ENCODE results near the gene POU3F1.

Gene POU3F1

GRCh38 chr1:38076038-38076437, 29.4 kb upstream of the POU3F1 start:
- H3K27ac ChIP-seq = no peak overlapping the region
- TF ChIP-seq, protein P1, sequence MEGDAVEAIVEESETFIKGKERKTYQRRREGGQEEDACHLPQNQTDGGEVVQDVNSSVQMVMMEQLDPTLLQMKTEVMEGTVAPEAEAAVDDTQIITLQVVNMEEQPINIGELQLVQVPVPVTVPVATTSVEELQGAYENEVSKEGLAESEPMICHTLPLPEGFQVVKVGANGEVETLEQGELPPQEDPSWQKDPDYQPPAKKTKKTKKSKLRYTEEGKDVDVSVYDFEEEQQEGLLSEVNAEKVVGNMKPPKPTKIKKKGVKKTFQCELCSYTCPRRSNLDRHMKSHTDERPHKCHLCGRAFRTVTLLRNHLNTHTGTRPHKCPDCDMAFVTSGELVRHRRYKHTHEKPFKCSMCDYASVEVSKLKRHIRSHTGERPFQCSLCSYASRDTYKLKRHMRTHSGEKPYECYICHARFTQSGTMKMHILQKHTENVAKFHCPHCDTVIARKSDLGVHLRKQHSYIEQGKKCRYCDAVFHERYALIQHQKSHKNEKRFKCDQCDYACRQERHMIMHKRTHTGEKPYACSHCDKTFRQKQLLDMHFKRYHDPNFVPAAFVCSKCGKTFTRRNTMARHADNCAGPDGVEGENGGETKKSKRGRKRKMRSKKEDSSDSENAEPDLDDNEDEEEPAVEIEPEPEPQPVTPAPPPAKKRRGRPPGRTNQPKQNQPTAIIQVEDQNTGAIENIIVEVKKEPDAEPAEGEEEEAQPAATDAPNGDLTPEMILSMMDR (conservative IDR thresholded peaks at IDR 0.05; ENCODE audit: low read depth) = no peak
- POLR2A ChIA-PET (ENCODE audit: low non-redundant PET) = no interaction called here
- CTCF ChIA-PET = interaction anchor here (0.6 kb wide), 1 partner anchor 759 kb away, joined by 3 read pairs; no protein-coding TSS in a partner anchor
- DNase-seq (ENCODE audit: low spot score) = peak; percentile 22

- ChIA-PET POLR2A (ENCODE audit: low non-redundant PET) (no interaction called here), CTCF (interaction anchor here (0.6 kb wide), 1 partner anchor 27 kb away, joined by 8 read pairs; no protein-coding TSS in a partner anchor)
- no peak for DNase-seq (ENCODE audit: low spot score)
- H3K27ac ChIP-seq = no peak overlapping the region
- TF ChIP-seq, protein P1 (conservative IDR thresholded peaks at IDR 0.05; ENCODE audit: low read depth) = no peak
These were observed 28.6 kb upstream of the POU3F1 start for GRCh38 chr1:38075191-38075590.

- TF ChIP-seq, protein P1 (conservative IDR thresholded peaks at IDR 0.05; ENCODE audit: low read depth) = no peak
- ChIA-PET CTCF (no interaction called here), POLR2A (ENCODE audit: low non-redundant PET) (no interaction called here)
- H3K27ac ChIP-seq = peak overlapping the region; percentile 51
- no peak for DNase-seq (ENCODE audit: low spot score)
These were observed 27.7 kb upstream of the POU3F1 start for GRCh38 chr1:38074302-38074677.

- H3K27ac ChIP-seq = peak overlapping the region; percentile 51
- TF ChIP-seq, protein P1 (conservative IDR thresholded peaks at IDR 0.05; ENCODE audit: low read depth) = no peak
- ChIA-PET POLR2A (ENCODE audit: low non-redundant PET) (no interaction called here), CTCF (no interaction called here)
- DNase-seq (ENCODE audit: low spot score) = no peak
These were observed 27.1 kb upstream of the POU3F1 start for GRCh38 chr1:38073534-38074301.

- POLR2A ChIA-PET (ENCODE audit: low non-redundant PET) = no interaction called here
- H3K27ac ChIP-seq = no peak overlapping the region
- CTCF ChIA-PET = no interaction called here
- TF ChIP-seq, protein P1 (conservative IDR thresholded peaks at IDR 0.05; ENCODE audit: low read depth) = no peak
- no peak for DNase-seq (ENCODE audit: low spot score)
These were observed 26.3 kb upstream of the POU3F1 start for GRCh38 chr1:38072858-38073257.

GRCh38 chr1:38071312-38072256, 25.0 kb upstream of the POU3F1 start:
- ChIA-PET POLR2A (ENCODE audit: low non-redundant PET) (no interaction called here), CTCF (interaction anchor here (0.7 kb wide), 1 partner anchor 1556 kb away, joined by 3 read pairs; no protein-coding TSS in a partner anchor)
- TF ChIP-seq, protein P1 (conservative IDR thresholded peaks at IDR 0.05; ENCODE audit: low read depth) = no peak
- DNase-seq (ENCODE audit: low spot score) = no peak
- peak overlapping the region; percentile 50 for H3K27ac ChIP-seq
